Hippocampal formation (tissue), 2 donors: ENCODE data around the gene TBL2.
"Not testable (repeated sequence)": the region's sequence is repeated elsewhere in the genome, so short reads cannot be mapped to it uniquely, and the experiment has no call there.

Experiments used
- DNase-seq, 2 donors: peaks; one replicate each; lab custom pipeline; 2025; lab: John Stamatoyannopoulos, UW

TBL2 gene

GRCh38 chr7:73578342-73579128, at the start of gene TBL2:
TBL2 (minus strand) TSS chr7:73578579; CDS start chr7:73578549, 30 bp downstream.
- peak; percentile 94 to 98 for DNase-seq

- no peak for DNase-seq
These were observed 48.4 kb upstream of the TBL2 start for GRCh38 chr7:73626814-73627213.

GRCh38 chr7:73625276-73625675, 46.9 kb upstream of the TBL2 start:
- DNase-seq: no peak

GRCh38 chr7:73624669-73625001, 46.3 kb upstream of the TBL2 start:
- DNase-seq: no peak

GRCh38 chr7:73623798-73624668, 45.7 kb upstream of the TBL2 start, which contains the start of gene MLXIPL:
MLXIPL (minus strand) TSS chr7:73624522; CDS start chr7:73624492, 30 bp downstream.
- DNase-seq: no peak

- no peak for DNase-seq
These were observed 44.8 kb upstream of the TBL2 start for GRCh38 chr7:73622909-73623797.

DNA sequence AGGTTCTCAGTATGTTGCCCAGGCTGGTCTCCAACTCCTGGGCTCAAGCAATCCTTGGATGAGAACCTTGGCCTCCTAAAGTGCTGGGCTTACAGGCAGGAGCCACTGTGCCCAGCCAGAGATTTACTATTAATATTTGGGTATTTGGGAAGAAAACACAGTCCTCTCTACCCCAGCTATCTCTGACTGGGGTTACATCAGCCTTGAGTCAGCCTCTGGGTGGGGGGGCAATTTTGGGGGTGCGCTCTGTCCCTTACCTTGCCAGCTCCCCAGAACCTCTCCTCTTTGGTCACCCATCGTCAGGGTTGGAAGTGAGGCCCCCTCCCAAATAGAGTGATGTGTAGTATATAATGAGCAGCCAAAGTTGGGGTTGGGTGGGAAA, 44.1 kb upstream of the TBL2 start:
- DNase-seq: no peak

- DNase-seq: no peak
These were observed 43.0 kb upstream of the TBL2 start for GRCh38 chr7:73621168-73622063.

GRCh38 chr7:73619394-73619793, 41.0 kb upstream of the TBL2 start:
- DNase-seq: not testable (repeated sequence)

GRCh38 chr7:73618538-73618937, 40.2 kb upstream of the TBL2 start:
- no peak for DNase-seq

DNA sequence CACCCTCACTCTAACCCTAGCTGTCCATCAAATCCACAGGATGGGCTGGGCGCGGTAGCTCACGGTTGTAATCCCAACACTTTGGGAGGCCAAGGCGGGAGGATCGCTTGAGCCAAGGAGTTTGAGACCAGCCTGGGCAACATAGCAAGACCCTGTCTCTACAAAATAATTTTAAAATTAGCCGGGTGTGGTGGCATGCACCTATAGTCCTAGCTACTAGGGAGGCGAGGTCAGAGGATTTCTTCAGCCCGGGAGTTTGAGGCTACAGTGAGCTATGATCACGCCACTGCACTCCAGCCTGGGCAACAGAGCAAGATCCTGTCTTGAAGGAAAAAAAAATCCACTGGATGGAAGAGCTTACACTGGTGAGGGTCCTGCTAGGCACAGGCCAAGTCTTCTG, 39.1 kb upstream of the TBL2 start:
- not testable (repeated sequence) for DNase-seq

DNA sequence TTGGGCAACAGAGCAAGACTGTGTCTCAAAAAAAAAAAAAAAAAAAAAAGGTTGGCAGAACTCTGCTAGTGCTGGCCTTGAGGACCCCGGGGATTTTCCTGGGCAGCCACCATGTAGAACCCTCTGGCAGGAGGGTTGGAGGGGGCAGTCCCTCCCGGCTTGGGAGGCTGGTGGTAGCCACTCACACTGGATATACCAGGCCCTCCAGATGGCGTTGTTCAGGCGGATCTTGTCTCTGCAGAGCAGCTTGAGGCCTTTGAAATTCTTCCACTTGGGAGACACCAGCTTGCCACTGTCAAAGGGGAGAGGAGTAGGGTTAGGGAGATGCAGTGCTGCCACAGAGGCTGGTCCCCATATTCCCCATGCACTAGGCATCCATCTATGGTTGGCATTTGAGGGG, 37.5 kb upstream of the TBL2 start:
- DNase-seq: no peak

DNA sequence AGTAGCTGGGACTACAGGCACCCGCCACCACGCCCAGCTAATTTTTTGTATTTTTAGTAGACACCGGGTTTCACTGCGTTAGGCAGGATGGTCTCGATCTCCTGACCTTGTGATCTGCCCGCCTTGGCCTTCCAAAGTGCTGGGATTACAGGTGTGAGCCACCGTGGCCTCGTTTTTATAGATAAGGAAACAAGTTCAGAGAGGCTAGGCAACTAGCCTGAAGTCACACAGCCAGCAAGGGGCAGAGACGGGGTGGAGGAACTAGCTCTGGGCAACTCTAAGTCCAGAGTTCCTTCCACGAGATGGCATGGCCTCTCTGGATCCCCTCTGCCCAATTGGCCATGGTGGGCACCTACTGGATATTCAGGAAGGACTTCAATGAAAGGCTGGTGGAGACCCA, 36.6 kb upstream of the TBL2 start:
- not testable (repeated sequence) for DNase-seq

DNA sequence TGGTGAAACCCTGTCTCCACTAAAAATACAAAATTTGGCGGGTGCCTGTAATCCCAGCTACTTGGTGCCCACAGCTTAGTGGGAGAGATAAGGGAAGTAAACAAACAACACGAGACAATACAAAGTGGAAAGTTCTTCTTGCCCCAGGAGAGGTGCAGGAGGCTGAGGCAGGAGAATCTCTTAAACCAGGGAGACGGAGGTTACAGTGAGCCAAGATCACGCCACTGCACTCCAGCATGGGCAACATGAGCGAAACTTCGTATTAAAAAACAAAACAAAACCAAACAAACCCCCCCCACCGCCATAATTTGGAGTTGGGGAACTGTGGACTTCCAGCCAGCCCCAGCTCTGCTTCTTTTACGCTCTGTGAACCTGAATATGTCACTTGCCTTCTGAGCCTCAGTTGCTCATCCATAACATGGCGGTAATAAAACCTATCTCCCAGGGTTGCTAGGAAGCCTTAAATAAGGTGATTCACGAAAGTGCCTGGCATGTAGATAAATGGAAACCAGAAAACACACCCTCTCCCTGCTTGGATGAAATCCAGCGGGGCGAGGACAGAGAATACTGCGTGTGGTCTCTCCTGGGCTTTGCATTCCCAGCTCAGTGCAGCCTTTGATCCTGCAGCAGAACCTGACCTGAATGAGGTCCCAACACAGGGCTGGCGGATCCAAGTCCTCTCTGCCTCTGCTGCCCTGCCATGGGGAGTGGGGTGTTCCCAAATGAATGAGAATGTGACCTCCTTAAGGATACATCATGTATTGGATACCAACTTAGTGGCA, 35.8 kb upstream of the TBL2 start:
- DNase-seq: no peak

DNA sequence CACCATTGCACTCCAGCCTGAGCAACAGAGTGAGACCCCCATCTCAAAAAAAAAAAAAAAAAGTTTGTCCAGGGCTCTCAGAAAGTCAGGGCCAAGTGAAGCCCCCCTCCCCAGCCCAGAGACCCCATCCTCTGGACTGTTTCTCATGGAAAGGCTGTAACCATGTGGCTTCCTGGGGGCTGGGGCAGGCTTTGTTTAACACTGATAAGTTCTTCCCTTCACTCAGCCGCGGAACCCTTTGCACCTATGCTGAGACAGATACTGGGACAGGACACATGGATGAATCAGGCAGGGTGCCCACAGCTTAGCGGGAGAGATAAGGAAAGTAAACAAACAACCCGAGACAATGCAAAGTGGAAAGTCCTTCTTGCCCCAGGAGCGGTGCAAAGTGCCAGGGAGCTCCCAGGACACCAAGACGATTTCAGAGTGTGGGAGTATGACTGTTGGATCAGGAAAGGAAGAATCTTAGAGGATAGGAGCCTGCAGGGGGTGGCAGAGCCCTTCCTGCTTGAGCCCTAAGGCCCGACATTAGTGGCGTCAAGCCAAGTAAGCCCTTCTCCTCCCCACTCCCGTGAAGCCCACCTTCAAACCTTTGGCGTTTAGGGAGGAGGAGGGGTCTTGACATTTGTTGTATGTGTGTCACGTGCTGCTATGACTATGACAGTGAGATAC, 34.4 kb upstream of the TBL2 start:
- no peak for DNase-seq

GRCh38 chr7:73611017-73611555, 32.7 kb upstream of the TBL2 start:
- no peak for DNase-seq

DNA sequence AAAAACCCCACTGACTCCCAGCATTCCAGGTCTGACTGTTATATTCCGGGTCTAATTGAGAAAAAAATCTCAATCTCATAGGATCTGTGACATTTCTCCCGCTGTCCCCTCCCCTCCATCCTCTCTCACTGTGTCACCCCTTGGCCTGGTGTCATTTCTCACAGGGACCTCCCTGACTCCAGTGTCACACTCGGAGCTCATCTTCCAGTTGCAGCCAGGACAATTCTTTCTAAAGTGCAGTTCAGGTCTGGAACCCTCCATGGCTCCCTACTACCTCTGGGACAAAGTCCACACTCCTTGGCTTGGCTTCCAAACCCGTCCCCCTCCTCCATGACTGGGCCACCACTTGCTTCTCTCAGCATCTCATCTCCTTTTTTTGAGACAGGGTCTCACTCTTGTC, 31.7 kb upstream of the TBL2 start:
- no peak for DNase-seq

GRCh38 chr7:73607692-73607983, 29.3 kb upstream of the TBL2 start:
- DNase-seq: not testable (repeated sequence)
